Hematopoietic multipotent progenitor cell treated with erythropoietin and hydrocortisone succinate and interleukin-3 and kit ligand, for 15 days (in vitro differentiated cells): Measurements from ENCODE around the gene SOX6.
"Not testable (repeated sequence)": the region's sequence is repeated elsewhere in the genome, so short reads cannot be mapped to it uniquely, and the experiment has no call there.

Experiments used
- DNase-seq: peaks from one replicate; pipeline ENCODE4 v3.0.0-alpha.2; 2015; ENCODE audit warnings: low spot score

Gene SOX6

DNA sequence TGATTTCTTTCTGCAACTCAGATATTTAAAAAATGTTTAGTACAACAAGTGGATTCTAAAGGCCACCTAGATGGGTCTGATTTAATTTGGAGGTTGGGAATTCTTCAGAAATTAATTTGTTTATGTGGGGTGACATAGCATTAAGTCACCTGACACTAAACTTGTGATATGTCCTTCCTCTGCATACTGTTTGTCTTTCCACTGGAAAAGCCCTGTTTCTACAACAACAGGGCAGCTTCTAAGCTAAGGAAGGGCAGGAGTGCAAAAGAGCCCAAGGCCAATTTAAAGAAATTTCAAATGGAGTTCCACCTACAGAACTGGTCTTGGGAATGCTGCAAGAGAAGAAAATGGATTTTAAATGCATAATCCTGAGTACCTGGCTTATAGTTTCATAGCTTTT, 319.2 kb downstream of the SOX6 start:
- DNase-seq, result no peak

DNA sequence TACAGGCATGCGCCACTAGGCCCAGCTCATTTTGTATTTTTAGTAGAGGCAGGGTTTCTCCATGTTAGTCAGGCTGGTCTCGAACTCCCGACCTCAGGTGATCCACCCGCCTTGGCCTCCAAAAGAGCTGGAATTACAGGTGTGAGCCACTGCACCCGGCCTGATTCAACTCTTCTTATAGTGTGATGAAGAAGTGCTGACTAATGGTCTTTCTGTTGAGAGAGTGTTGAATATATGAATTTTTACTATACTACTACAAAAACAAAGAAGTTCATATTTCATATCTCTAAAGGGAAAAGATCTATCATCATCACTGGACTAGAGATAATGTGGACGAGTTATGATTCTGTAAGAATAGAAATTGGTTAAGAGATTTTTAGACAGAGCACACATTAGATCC, 320.1 kb downstream of the SOX6 start:
- DNase-seq, result no peak

DNA sequence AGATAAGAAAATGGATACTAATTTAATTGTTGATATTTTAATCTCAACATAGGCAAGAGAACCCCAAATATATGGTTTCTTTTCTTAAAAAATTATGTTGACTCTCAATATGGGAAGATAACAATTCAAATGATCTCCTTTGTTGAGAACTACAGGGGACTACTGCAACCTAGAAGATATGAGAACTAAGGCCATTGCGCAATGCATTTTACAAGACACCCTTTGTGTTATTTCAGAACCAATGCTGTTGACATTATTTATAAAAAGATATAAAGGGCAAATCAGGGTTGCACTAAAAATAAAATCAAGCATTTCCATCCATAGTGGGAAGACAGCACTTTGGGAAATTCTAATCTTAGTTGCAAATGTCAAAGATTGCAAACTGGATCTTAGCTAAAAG, 322.3 kb downstream of the SOX6 start:
- no peak for DNase-seq

DNA sequence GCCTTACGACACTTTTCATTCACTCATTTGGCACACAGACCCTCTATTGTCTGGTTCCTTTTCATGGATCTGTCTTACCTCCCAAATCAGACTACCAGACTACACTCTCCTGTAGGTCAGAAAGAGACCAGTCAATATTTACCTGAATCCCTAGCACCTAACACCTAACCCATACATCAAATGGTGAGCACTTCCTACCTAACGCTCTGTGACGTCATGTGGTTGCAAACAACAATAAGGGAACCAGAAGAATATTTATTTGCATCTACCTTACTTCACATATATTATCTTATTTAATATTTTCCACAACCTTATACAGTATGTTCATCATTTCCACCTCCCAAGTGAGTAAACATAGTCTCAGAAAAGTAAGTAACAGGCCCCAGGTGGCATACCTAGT, 323.4 kb downstream of the SOX6 start:
- no peak for DNase-seq

DNA sequence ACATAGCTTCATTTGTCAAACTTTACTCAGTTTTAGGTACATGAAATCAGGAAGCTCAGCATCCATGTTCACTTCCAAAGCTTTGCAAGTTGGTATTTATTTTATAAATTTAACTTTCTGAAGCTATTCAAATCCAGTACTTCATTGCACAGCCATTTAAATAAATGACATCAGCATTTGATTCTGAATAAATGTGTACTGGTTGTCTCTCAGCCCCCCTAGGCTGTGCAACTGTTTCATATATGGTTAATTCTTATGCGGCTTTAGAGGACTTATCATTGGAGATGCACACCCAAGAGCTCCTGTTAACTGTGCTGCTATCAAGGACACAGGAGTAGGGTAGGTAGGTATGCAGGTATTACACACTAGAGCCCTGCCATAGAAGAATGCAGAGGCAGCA, 325.1 kb downstream of the SOX6 start:
- DNase-seq, result no peak

DNA sequence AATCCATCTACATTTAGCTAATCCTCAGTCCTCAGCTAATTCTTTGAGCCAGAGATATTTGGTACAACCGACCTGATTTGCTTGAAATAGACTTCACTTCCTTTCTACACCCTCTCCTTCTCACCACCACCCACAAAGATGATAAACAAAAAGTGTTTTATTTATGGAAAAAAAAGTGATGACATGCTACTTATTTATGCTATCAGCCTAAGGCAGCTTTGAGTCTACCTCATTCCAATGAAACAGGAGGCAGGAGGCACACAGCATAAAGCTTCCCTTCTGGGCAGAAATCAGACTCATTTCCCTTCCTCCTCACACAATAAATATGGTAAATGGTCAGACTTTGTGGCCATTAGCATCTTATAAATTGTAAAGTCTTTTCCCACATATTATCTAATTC, 325.7 kb downstream of the SOX6 start:
- DNase-seq, result no peak

DNA sequence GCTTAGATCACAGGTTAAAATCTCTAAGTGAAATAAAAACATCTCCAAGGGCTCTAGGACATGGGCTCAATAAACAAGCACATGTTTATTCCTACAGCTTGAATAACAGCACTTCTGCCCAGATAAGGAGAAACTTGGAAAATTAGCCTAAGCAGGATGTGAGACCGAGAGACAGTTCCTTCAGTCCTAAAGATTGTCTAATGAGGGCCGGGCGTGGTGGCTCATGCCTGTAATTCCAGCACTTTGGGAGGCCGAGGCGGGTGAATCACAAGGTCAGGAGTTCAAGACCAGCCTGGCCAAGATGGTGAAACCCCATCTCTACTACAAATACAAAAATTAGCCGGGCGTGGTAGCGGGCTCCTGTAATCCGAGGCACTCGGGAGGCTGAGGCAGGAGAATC, 327.2 kb downstream of the SOX6 start:
- not testable (repeated sequence) for DNase-seq

DNA sequence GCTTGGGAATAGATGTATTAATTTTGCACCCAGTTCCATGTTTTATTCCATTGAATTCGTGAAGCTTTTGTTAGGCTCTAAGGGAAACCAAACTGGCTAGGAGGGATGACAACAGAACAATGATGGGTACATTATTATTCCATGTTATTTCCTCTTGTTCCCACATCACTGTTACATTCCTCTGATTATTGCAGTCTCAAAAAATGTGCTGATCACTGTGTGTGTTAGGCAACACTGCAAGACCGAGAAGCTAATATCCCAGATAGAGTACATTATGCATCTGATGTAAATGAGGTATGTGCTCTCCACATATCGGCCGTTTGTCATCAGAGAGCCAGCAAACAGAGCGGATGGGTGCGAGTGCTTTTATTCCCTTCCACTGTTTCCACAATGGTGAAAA, 327.9 kb downstream of the SOX6 start:
- DNase-seq, result no peak

DNA sequence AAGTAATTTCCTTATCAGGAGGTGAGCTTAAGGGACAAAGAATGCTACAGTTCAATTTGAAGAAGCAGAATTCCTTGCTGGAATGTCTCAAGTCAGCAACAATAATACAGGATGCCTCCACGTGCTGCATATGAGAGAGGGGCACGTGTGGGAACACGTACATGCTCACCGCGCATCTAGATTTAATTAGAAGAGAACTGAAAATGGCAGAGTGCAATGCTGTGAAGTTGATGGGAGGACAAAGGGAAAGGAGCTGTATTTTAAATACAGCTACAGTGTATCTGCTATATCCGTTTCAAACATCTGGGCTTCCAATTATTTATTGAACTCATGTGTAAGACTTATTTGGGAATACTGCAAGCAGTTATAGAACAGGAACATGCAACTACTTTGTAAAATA, 328.7 kb downstream of the SOX6 start:
- no peak for DNase-seq

DNA sequence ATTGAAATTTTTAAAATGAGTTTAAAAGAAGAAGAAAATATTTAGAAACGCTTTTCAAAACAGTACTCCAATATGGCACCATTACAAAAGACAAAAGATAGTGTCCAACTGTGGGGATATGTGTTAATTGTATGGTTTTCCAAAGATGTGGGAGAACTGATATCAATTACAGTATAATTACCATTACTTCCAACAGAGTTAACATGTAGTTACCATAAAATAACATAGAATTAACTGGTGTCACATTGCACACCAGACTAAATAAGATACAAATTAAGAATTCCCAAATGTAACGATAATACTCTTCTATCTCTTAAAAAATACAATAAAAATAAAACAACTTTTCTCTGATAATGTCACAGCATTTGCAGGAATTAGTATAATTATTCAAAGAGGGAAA, 329.5 kb downstream of the SOX6 start:
- no peak for DNase-seq

DNA sequence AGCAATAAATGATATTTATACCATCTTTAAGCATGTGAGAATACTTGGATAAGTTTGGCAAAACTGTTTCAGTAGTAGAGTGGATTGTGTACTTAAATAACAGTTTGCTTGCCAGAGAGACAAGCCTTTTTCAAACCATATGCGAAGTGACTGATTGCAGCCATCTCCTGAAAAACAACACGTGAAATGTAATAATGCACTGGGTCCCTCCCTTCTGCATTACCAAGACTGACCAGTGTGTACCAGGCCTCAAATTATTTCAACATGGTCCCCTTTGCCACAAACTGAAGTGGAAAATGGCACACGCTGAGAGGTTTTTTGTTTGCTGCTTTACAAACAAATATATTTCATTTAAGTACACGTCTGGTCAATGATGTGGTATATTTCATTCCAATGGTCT, 337.4 kb downstream of the SOX6 start:
- DNase-seq, result no peak

DNA sequence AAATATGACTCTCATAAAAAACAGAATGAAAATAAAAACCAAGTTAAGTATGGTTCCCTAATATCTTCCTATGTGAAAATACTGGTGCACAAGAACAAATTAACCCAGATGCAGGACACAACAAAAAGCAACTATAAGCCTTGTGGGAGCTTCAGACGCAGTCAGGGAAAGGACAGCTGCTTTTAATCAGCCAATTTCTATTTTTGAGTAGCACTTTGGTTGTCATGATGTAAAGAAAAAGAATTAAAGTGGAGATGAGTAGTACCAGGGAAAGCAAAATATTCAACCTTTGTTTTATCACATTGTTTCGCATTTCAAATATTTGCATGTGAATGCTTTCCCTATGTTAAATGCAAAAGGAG, 339.9 kb downstream of the SOX6 start:
- no peak for DNase-seq

DNA sequence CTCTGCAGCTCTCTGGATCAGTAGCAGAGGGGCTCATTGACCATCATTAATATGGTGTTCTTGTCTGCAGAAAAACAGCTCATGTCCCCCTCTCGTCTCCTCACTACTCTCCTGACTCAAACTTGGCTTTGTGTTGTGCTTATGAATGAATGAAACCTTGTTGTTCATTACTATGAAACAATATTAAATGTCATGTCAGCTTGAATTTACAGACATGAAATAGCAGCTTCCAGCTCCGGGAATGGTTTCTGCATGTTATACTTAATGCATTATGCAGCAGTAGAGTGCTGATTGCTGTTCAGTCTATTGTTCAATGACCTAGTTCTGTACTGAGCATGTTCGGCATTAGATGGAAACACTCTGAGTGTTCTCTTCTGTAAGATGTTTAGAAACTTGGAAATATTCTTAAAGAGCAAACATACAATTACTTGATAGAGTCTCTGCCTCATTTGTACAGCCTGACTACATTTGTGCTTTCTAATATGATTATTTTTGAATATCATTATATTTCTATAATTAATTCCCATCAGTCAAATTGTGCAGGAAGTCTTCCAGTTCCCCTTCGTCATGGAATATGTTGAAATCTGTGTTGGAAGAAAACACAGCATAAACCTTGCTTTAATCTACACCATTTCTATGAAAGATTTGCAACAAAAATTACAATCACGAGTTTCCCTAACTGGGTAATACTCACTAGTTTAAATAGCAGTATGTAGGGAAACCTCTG, 340.4 kb downstream of the SOX6 start:
- DNase-seq, result no peak

DNA sequence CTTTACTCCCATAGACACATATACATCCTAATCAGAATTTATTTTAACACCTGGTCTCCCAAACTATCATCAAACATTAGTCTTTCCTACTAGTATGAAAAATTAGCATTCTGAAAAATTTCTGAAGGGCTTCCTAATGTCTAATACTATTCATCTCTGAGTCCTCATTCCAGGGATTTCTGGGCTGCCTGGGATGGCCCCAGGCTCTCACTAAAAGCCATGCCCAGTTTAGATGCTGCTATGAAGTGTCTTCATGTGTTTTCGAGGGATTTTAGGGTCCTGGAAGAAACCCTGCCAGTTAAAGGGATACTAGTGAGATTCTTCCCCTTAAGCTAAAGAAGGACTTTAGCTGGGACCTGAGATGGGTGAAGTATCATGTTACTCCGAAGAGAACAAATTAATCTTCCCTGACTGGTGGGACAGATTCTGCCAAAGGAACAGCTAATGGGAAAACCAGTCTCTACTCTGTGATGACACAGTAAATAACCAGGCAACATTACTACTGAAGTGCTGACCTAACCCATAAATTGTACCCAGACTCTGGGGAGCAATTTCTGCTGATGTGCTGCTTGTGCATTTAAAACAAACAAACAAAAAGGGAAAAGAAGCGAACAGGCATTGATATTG, 342.6 kb downstream of the SOX6 start:
- no peak for DNase-seq

DNA sequence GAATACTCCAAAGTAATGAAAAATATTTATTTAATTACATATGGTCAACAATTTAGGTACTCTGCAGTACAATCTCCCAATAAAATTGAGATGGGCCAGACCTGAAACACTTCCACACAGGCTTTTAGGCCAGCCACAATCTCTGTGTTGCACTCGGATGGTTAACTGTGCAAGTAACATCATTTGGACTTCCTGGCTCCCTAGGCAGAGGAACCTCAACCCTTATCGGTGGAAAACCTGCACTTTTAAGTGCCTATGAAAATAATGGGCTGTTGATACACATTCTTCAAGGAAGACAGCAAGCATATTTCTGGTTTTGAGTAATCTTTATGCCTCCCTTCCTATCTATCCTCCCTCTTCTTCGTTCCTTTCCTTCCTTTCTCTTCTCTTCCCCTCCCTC, 343.1 kb downstream of the SOX6 start:
- DNase-seq, result no peak

DNA sequence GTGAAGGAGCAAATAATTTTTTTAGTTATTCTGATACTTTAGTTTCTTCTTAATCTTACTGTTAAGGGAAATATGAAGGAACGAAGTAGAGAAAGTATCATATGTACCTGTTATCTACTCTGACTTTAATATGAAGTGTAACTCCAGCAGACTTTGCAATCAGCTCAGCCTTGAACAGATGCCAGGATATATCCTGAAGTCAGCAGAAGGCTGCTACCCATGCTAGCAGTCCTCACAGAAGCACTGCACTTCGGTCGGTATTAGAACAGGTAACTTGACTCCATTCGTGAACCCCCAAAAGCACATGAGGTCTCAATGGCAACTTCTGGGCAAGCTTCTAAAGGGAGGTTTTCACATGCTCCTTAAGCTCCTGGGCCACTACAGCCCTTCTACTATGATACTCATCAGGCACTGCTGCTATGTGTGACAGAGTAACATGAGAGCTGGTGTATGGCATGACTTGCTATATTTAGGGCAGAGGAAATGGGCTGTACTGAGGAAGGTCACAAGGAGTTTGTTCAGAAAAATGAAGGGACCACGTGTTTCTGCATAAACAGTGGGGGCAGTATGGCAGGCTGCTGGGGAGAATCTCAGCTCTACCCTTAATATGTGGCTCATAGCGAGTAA, 344.1 kb downstream of the SOX6 start:
- no peak for DNase-seq

DNA sequence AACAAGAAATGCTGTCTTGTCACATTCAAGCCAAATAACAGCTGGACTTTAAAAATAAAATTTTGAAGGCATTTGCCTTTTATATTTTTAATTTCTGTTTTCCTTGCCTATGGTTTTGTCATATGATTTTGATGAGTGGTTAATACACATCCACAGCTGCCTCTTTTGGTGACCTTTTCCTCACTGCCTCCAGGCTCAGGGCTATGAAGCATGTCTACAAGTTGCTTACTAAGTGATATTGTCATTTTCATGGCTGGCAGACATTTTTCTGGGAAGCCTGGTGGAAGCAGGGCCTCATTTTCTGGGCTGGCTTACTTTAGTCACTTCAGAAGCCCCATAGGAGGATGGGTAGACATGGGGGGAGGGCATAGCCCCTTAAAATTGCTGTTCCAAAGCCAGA, 344.9 kb downstream of the SOX6 start:
- no peak for DNase-seq

DNA sequence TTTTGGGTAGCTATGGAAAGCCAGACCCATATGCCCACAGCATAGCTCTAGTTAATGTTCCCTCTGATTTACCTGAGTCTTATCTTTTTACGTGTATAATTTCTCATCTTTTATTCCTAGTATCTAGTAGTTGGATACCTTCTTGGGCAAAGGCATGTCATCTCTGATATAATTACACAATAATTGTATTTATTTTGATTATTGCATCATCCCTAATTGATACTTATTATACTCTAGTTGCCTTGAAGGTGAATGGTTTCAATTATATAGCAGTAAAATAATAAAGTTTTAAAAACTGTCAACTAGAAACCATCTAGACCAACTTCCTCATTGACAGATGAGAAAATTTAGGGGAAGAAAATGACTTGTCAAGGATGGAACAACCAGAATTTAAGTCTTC, 347.3 kb downstream of the SOX6 start:
- no peak for DNase-seq

DNA sequence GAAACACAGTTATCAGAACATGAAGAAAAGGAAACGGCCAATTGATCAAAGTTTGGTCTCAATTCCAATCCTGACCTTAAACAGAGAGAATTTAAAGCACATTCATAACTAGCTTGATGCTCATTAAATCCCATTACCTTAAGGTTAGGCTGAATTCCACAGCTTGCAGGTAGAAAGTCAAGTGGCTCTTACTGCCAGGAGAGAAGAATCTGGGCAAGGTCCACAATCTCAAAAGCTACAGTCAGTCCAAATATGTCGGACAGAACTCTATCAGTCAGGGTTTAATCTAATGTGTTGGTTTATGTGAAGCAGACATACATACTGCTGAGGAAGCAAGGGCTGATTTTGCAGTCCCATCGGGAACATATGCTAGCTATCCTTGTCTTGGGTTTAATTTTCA, 348.8 kb downstream of the SOX6 start:
- no peak for DNase-seq

DNA sequence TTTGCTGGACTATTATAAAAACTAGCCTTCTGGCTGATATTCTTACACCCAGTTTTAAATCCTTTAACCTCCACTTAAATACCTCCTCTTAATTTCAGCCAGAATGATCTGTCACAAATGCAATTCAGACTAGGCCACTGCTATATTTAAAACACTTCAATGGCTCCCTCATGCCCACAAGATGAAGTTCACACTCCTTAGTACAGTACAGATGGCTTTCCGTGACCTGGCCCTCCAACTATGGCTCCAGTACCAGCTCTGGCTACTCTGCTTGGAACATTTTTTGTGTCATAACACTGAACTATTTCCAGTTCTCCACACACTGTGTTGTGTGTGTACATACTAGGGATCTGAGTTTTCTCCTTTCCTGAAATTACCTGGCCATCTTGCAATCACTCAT, 353.4 kb downstream of the SOX6 start:
- DNase-seq, result no peak

DNA sequence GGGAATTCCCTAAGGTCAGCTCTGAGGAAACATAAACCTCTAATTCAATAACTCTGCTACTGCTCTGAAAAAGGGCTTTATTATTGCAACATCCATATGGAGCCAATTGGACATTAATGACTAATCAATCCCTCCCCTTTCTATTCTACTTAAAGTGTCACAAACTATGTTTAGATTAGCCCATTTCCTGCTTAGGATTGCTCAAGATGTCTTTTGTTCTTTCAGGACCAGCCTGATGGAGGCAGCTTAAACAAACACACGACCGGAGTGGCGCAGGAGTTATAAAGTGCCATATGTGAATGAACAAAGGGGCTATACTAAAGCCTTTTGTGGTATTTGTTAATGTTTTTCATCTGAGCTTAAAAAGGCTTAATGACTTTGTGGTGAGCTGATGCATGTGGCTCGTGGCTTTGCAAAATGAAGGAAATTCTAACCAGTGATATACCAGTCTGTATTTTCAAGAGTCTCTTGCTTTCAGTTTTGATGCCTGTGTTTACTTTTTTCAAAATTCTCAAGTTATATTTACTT, 354.4 kb downstream of the SOX6 start:
- DNase-seq, result no peak

DNA sequence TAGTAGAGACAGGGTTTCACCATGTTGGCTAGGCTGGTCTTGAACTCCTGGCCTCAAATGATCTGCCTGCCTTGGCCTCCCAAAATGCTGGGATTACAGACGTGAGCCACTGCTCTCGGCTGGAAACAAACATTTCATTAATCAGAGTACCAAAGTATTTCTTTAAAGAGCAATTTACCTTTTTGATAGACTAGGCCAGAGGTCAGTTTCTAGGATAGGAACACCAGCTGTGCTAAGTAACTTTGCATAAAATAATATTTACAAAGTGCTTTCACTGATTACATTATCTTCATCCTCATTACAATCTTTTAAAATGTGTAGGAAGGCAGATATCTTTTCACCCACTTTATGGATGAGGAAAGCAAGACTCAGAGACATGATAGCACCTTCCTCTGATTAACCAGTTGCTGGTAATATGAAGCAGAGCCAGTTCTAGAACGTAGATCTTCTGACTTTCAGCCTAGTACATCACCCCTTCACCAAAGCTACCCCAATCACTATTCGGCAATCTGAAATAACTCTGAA, 355.2 kb downstream of the SOX6 start:
- DNase-seq, result no peak

DNA sequence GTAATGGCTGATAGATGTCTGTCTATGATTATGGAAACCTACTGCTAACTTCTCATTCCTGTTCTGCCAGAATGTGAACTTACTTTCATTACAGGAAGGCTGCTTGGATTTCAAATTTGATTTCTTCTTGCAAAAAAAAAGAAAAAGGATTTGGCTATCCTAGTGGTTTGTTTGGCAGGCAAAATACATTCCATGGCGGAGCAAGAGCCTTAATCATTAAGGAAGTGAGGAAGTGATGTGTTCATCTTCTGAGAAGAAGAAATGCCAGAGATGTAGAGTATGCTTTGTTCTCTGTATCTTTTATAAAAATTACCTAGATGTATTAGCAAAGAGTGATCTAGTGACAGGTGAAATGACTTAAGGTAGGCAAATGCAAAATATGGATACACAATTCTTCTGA, 356.3 kb downstream of the SOX6 start:
- DNase-seq, result no peak
